OCI-LY3 (cell line): ENCODE measurements around the gene RPN1.

Experiments used
- H2AFZ ChIP-seq: fragments of 200-600, 300-600 bp; shearing (Covaris generic); 2 replicates; pipeline ENCODE4 v1.6.0; 2014; ENCODE audit warnings: antibody characterized with exemption, low read depth, low read length
- H3K27ac ChIP-seq: fragments of 200-600, 300-600 bp; sonication (generic); 2 replicates; pipeline ENCODE4 v1.5.1; 2014; ENCODE audit warnings: mild to moderate bottlenecking, low read length, moderate library complexity, mixed read lengths
- H3K27me3 ChIP-seq: fragments of 200-600, 300-600 bp; sonication (generic); 2 replicates; pipeline ENCODE4 v1.6.1; 2014; ENCODE audit warnings: low read depth, low read length, mixed read lengths
- H3K36me3 ChIP-seq: fragments of 200-600, 300-600 bp; sonication (generic); replicated peaks from 2 replicates; pipeline ENCODE3; 2014; ENCODE audit warnings: low read depth, low read length, mixed read lengths
- H3K4me1 ChIP-seq: fragments of 300-600, 200-600 bp; sonication (generic); 2 replicates; pipeline ENCODE4 v1.6.1; 2014; ENCODE audit warnings: low read length, mixed read lengths
- H3K4me2 ChIP-seq: fragments of 200-600, 300-600 bp; sonication (generic); 2 replicates; pipeline ENCODE4 v1.6.1; 2014; ENCODE audit warnings: low read length, mixed read lengths
- H3K4me3 ChIP-seq: fragments of 300-600, 200-600 bp; sonication (generic); 2 replicates; pipeline ENCODE4 v1.5.1; 2014; ENCODE audit warnings: antibody characterized with exemption, mild to moderate bottlenecking, low read length, moderate library complexity
- H3K79me2 ChIP-seq: fragments of 300-600, 200-600 bp; shearing (Covaris generic); 2 replicates; pipeline ENCODE4 v1.6.1; 2014; ENCODE audit warnings: mild to moderate bottlenecking, low read length, mixed read lengths
- H3K9ac ChIP-seq: fragments of 300-600, 200-600 bp; shearing (Covaris generic); 2 replicates; pipeline ENCODE4 v1.6.0; 2014; ENCODE audit warnings: mild to moderate bottlenecking, low read length, moderate library complexity
- H3K9me3 ChIP-seq: fragments of 200-600, 300-600 bp; shearing (Covaris generic); 2 replicates; pipeline ENCODE4 v1.6.1; 2014; ENCODE audit warnings: low read length, mixed read lengths; ENCODE audit not compliant: insufficient read depth
- H4K20me1 ChIP-seq: fragments of 200-600, 300-600 bp; sonication (generic); 2 replicates; pipeline ENCODE4 v1.6.1; 2016; ENCODE audit warnings: low read length, mixed read lengths; ENCODE audit not compliant: insufficient read depth
- CTCF ChIP-seq: fragments of 200-600, 300-600 bp; sonication (generic); IDR thresholded peaks from 2 replicates; pipeline ENCODE4 v1.5.1; 2014; ENCODE audit warnings: antibody characterized with exemption, low read length, low read depth
- EZH2phosphoT487 ChIP-seq: fragments of 200-600 bp; shearing (Covaris generic); IDR thresholded peaks from 2 replicates; pipeline ENCODE4 v1.6.1; 2018; ENCODE audit warnings: antibody characterized with exemption, mixed run types, low read depth

Gene RPN1

GRCh38 chr3:128575777-128576176 is 74.8 kb downstream of the RPN1 start:
- no peaks in the 10 kb centered on the region for H3K79me2 ChIP-seq
- H2AFZ ChIP-seq: no peak overlapping the region
- no peaks in the 10 kb centered on the region for H3K36me3 ChIP-seq
- TF ChIP-seq EZH2phosphoT487 (no peak), CTCF (no peak)
- no peaks in the 10 kb centered on the region for H3K9me3 ChIP-seq
- peaks cover 3% of the 10 kb centered on the region; the same call in 1 of the 2 replicates for H3K27me3 ChIP-seq
- H3K27ac ChIP-seq: no peak overlapping the region
- peaks cover 25% of the 10 kb centered on the region for H3K4me1 ChIP-seq
- H3K4me2 ChIP-seq: no peak overlapping the region
- no peaks in the 10 kb centered on the region for H4K20me1 ChIP-seq
- H3K4me3 ChIP-seq: no peak overlapping the region
- H3K9ac ChIP-seq: no peak overlapping the region

GRCh38 chr3:128573707-128574162 is 76.9 kb downstream of the RPN1 start:
- peaks cover 3% of the 10 kb centered on the region; the same call in 1 of the 2 replicates for H3K27me3 ChIP-seq
- no peaks in the 10 kb centered on the region for H3K9me3 ChIP-seq
- H3K36me3 ChIP-seq: no peaks in the 10 kb centered on the region
- H3K4me2 ChIP-seq: peak overlapping the region; percentile 83
- no peak for TF ChIP-seq EZH2phosphoT487
- peak overlapping the region; percentile 45; the same call in 1 of the 2 replicates for H3K9ac ChIP-seq
- no peaks in the 10 kb centered on the region for H3K79me2 ChIP-seq
- H3K27ac ChIP-seq: peak overlapping the region; percentile 52; the same call in 1 of the 2 replicates
- H3K4me3 ChIP-seq: peak overlapping the region; percentile 49
- no peaks in the 10 kb centered on the region for H4K20me1 ChIP-seq
- peaks cover 25% of the 10 kb centered on the region for H3K4me1 ChIP-seq
- no peak overlapping the region; the same call in 1 of the 2 replicates for H2AFZ ChIP-seq

- no peaks in the 10 kb centered on the region for H3K36me3 ChIP-seq
- H4K20me1 ChIP-seq: no peaks in the 10 kb centered on the region
Observed at GRCh38 chr3:128573160-128573559, 77.5 kb downstream of the RPN1 start.

GRCh38 chr3:128572644-128573105 is 77.9 kb downstream of the RPN1 start:
- Histone ChIP-seq H2AFZ (no peak overlapping the region), H3K27me3 (peaks cover 3% of the 10 kb centered on the region; the same call in 1 of the 2 replicates), H3K79me2 (no peaks in the 10 kb centered on the region), H3K9me3 (no peaks in the 10 kb centered on the region), H3K36me3 (no peaks in the 10 kb centered on the region), H3K27ac (peak overlapping the region; percentile 52; the same call in 1 of the 2 replicates), H3K4me3 (peak overlapping the region; percentile 49), H4K20me1 (no peaks in the 10 kb centered on the region), H3K4me1 (peaks cover 25% of the 10 kb centered on the region), H3K4me2 (peak overlapping the region; percentile 83), H3K9ac (peak overlapping the region; percentile 45; the same call in 1 of the 2 replicates)
- TF ChIP-seq CTCF: peak; percentile 54
- TF ChIP-seq EZH2phosphoT487: no peak

More at GRCh38 chr3:128573160-128573559, 77.5 kb downstream of the RPN1 start:
- TF ChIP-seq CTCF (no peak), EZH2phosphoT487 (no peak)
- H2AFZ ChIP-seq: peak overlapping the region; percentile 4; the same call in 1 of the 2 replicates
- H3K4me1 ChIP-seq: peaks cover 25% of the 10 kb centered on the region
- H3K9me3 ChIP-seq: no peaks in the 10 kb centered on the region
- peak overlapping the region; percentile 45; the same call in 1 of the 2 replicates for H3K9ac ChIP-seq
- peaks cover 3% of the 10 kb centered on the region; the same call in 1 of the 2 replicates for H3K27me3 ChIP-seq
- peak overlapping the region; percentile 52; the same call in 1 of the 2 replicates for H3K27ac ChIP-seq
- H3K4me3 ChIP-seq: peak overlapping the region; percentile 49
- no peaks in the 10 kb centered on the region for H3K79me2 ChIP-seq
- peak overlapping the region; percentile 83 for H3K4me2 ChIP-seq
